Activated CD8-positive, alpha-beta memory T cell treated with anti-CD3 and anti-CD28 coated beads for 24 hours (primary cell): ENCODE measurements around the gene CRX.
A peak's percentile ranks its signal among the peaks of the same experiment; 100 is the strongest.
"Not testable (repeated sequence)": the region's sequence is repeated elsewhere in the genome, so short reads cannot be mapped to it uniquely, and the experiment has no call there.

ENCODE experiments used
- DNase-seq: peaks from one replicate; pipeline ENCODE4 v3.0.0-alpha.2; 2020

Gene CRX

GRCh38 chr19:47804451-47804850 is 17.3 kb upstream of the CRX start, which contains the start of gene TPRX1:
TSS of gene TPRX1 (minus strand) at chr19:47804551. CDS start at chr19:47804539, 12 bp downstream.
- DNase-seq = not testable (repeated sequence)

GRCh38 chr19:47805313-47805712 is 16.4 kb upstream of the CRX start:
- no peak for DNase-seq

- DNase-seq = no peak
Measured at GRCh38 chr19:47806435-47806834, 15.3 kb upstream of the CRX start.

- DNase-seq = peak; percentile 92
Measured at GRCh38 chr19:47813304-47813994, 8.3 kb upstream of the CRX start.

- DNase-seq = no peak
Measured at GRCh38 chr19:47813995-47814328, 7.8 kb upstream of the CRX start.

- not testable (repeated sequence) for DNase-seq
Measured at GRCh38 chr19:47816270-47816669, 5.5 kb upstream of the CRX start.

GRCh38 chr19:47818221-47818620 is 3.5 kb upstream of the CRX start:
- not testable (repeated sequence) for DNase-seq

GRCh38 chr19:47819858-47820257 is 1.9 kb upstream of the CRX start:
- DNase-seq = no peak

GRCh38 chr19:47820410-47820809 is 1.3 kb upstream of the CRX start:
- DNase-seq = no peak

GRCh38 chr19:47824396-47824795 is 2.7 kb downstream of the CRX start:
- DNase-seq = no peak

- DNase-seq = no peak
Measured at GRCh38 chr19:47826800-47827199, 5.1 kb downstream of the CRX start.

GRCh38 chr19:47832723-47833122 is 11.0 kb downstream of the CRX start:
- DNase-seq = no peak

- DNase-seq = no peak
Measured at GRCh38 chr19:47836038-47836437, 14.3 kb downstream of the CRX start.

GRCh38 chr19:47839411-47839810 is 17.7 kb downstream of the CRX start:
- DNase-seq = no peak

GRCh38 chr19:47839913-47840312 is 18.2 kb downstream of the CRX start:
- DNase-seq = no peak

GRCh38 chr19:47842941-47843340 is 21.2 kb downstream of the CRX start:
- DNase-seq = no peak

GRCh38 chr19:47848425-47848822 is 26.7 kb downstream of the CRX start:
- no peak for DNase-seq

- DNase-seq = peak; percentile 59
Measured at GRCh38 chr19:47848823-47849473, 27.2 kb downstream of the CRX start.

GRCh38 chr19:47853003-47853402 is 31.3 kb downstream of the CRX start:
- DNase-seq = no peak

- no peak for DNase-seq
Measured at GRCh38 chr19:47854459-47854858, 32.7 kb downstream of the CRX start.

- DNase-seq = not testable (repeated sequence)
Measured at GRCh38 chr19:47858231-47858630, 36.5 kb downstream of the CRX start.

- DNase-seq = not testable (repeated sequence)
Measured at GRCh38 chr19:47858646-47859285, 37.0 kb downstream of the CRX start, which contains the start of gene TPRX2. TSS of gene TPRX2 (plus strand) at chr19:47859235. CDS start at chr19:47859247, 12 bp downstream.

GRCh38 chr19:47859838-47860237 is 38.1 kb downstream of the CRX start:
- not testable (repeated sequence) for DNase-seq
